Tibial nerve (tissue), 3 donors: ENCODE measurements around the gene TBX5.
"Not testable (repeated sequence)": the region's sequence is repeated elsewhere in the genome, so short reads cannot be mapped to it uniquely, and the experiment has no call there.

Experiments
- POLR2A ChIP-seq, 2 donors: fragments of 450-650 bp; IDR thresholded peaks; one replicate each; pipeline ENCODE4 v1.6.1; 2017; ENCODE audit warnings: antibody characterized with exemption in 2 of 2, mild to moderate bottlenecking in 2 of 2, moderate library complexity in 2 of 2
- TF ChIP-seq, protein P1 (sequence below), 5 experiments: fragments of 200-600 bp in 3 of 5; fragments of 450-650 bp in 2 of 5; sonication (generic) in 3 of 5; IDR thresholded peaks; one replicate each; pipeline ENCODE4 v1.5.1; 2016 to 2019; ENCODE audit warnings: antibody characterized with exemption in 5 of 5, mild to moderate bottlenecking in 3 of 5, moderate library complexity in 2 of 5

DNA sequence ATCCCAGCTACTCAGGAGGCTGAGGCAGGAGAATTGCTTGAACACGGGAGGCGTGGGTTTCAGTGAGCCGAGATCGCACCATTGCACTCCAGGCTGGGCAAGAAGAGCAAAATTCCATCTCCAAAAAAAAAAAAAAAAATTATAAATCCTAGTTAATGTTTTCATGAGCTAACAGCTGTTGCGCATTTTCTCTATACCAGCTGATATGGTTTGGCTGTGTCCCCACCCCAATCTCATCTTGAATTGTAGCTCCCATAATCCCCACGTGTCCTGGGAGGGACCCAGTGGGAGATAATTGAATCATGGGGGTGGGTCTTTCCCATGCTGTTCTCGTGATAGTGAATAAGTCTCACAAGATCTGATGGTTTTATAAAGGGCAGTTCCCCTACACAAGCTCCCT lies 56.7 kb downstream of the TBX5 start:
- TF ChIP-seq, protein P1, sequence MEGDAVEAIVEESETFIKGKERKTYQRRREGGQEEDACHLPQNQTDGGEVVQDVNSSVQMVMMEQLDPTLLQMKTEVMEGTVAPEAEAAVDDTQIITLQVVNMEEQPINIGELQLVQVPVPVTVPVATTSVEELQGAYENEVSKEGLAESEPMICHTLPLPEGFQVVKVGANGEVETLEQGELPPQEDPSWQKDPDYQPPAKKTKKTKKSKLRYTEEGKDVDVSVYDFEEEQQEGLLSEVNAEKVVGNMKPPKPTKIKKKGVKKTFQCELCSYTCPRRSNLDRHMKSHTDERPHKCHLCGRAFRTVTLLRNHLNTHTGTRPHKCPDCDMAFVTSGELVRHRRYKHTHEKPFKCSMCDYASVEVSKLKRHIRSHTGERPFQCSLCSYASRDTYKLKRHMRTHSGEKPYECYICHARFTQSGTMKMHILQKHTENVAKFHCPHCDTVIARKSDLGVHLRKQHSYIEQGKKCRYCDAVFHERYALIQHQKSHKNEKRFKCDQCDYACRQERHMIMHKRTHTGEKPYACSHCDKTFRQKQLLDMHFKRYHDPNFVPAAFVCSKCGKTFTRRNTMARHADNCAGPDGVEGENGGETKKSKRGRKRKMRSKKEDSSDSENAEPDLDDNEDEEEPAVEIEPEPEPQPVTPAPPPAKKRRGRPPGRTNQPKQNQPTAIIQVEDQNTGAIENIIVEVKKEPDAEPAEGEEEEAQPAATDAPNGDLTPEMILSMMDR (IDR thresholded peaks at IDR 0.05): not testable (repeated sequence)
- not testable (repeated sequence) for TF ChIP-seq POLR2A (IDR thresholded peaks at IDR 0.05)
